ENCODE results near the gene DBI.
A peak's percentile ranks its signal among the peaks of the same experiment; 100 is the strongest.

The DBI gene

GRCh38 chr2:119405151-119405550 lies 38.4 kb downstream of the DBI start:
- no peak for DNase-seq (ENCODE audit: low read depth)
- TF ChIP-seq CTCF (IDR thresholded peaks at IDR 0.05; ENCODE audit: control insufficient read depth, insufficient read depth, low read depth, low read length, missing control alignments) = no peak

DNA sequence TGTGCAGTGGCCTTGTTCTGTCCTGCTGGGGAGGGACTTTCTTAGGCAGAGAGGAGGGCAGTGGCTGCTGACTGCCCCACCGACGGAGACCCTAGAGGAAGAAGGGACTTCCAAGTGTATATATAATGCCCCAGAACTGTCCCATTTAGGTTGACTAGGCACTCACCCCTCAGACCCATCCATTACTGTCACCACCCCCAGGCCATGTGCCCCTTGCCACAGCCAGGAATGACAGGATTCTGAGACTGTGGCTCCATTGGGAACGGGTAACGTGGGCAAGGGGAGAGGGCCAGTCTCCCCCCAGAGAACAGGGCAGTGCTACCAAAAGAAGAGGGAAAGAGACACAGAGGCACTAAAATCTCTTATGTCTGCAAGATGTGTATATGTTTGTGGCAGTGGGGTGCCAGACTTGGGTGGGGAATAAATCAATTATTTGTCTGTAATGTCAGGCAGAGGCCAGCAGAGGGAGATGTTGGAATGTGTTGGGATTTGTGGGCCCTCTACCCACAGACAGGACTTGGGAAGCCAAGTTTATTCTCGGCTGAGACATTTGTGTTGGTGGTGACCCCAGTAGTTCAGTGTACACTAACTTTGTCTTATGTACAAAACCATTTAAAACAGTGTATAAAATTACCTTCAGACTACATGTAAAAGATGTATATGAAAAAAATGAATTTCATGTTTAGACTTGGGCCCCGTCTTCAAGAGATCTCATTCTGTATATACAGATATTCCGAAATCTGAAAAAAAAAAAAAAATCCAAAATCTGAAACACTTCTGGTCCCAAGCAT lies 40.8 kb downstream of the DBI start:
- H3K4me3 ChIP-seq (ENCODE audit: control insufficient read depth, low read depth, low read length) = no peak overlapping the region
- no peak for DNase-seq (ENCODE audit: low read depth)
- peak; percentile 70 for TF ChIP-seq CTCF (IDR thresholded peaks at IDR 0.05; ENCODE audit: control insufficient read depth, insufficient read depth, low read depth, low read length, missing control alignments)

More at GRCh38 chr2:119405151-119405550, 38.4 kb downstream of the DBI start:
- no peak overlapping the region for H3K4me3 ChIP-seq (ENCODE audit: control insufficient read depth, low read depth, low read length)

DNA sequence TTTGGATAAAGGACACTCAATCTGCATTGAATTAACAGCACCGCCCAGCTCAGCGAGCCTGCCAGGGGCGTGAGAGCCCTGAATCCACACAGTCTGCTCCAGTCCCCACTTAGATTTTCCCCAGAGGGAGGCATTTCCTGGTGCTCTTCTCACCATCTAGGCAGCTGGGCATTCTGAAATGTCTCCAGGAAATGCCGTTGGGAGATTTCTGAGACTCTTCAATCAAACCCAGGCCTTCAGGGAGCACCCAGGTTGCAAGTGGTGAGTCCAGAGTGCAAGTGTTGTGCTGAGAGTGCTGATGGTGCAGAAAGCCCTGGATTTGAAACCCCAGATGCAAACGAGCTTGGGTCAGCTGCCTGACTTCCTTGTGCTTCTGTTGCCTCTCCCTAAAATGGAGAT lies 41.4 kb downstream of the DBI start:
- DNase-seq (ENCODE audit: low read depth) = no peak
- TF ChIP-seq CTCF (IDR thresholded peaks at IDR 0.05; ENCODE audit: control insufficient read depth, insufficient read depth, low read depth, low read length, missing control alignments) = no peak
- no peak overlapping the region for H3K4me3 ChIP-seq (ENCODE audit: control insufficient read depth, low read depth, low read length)

- no peak for TF ChIP-seq CTCF (IDR thresholded peaks at IDR 0.05; ENCODE audit: control insufficient read depth, insufficient read depth, low read depth, low read length, missing control alignments)
- DNase-seq (ENCODE audit: low read depth) = no peak
- H3K4me3 ChIP-seq (ENCODE audit: control insufficient read depth, low read depth, low read length) = no peak overlapping the region
Measured at GRCh38 chr2:119409506-119409905, 42.7 kb downstream of the DBI start.

DNA sequence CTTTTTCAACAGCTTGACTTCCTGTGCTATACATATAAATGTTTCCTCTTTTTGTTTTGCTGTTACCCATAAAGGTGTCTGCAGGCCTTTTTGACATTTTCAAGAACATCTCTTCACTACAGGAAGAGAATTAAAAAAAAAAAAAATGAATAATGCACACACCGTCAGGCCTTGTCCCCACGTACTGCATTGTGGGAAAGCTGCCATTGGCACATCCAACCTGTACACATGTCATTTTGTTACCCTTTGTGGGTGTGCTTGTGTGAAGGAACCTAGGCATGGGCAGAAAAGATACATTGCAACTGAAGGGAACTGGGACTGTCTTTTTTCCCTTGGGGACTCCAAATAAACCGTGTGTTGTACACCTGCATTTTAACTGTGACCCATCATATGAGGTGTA lies 48.1 kb downstream of the DBI start:
- no peak for TF ChIP-seq CTCF (IDR thresholded peaks at IDR 0.05; ENCODE audit: control insufficient read depth, insufficient read depth, low read depth, low read length, missing control alignments)
- no peak overlapping the region for H3K4me3 ChIP-seq (ENCODE audit: control insufficient read depth, low read depth, low read length)
- DNase-seq (ENCODE audit: low read depth) = no peak

DNA sequence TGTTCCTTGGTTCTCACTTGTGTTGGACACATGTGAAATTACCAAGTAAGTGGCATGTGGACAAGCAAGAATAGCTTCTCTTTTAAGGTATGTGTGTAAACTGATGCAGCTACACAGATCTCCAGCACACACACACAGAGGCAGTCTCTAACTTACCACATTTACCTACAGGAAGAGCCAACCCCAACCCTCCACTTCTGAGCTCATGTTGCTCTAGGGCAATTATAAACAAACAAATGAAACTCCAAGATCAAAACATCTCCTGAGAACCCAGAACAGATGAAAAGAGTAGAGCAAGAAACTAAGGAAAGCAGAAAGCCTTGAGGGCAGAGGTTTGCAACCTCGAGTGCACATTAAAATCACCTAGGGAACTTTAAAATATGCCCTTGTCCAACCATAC lies 48.9 kb downstream of the DBI start:
- DNase-seq (ENCODE audit: low read depth) = no peak
- no peak for TF ChIP-seq CTCF (IDR thresholded peaks at IDR 0.05; ENCODE audit: control insufficient read depth, insufficient read depth, low read depth, low read length, missing control alignments)
- no peak overlapping the region for H3K4me3 ChIP-seq (ENCODE audit: control insufficient read depth, low read depth, low read length)
